Measurements from ENCODE around the gene PACSIN3.
A peak's percentile ranks its signal among the peaks of the same experiment; 100 is the strongest.

PACSIN3 gene

GRCh38 chr11:47186700-47187695 lies 764 bp upstream of the PACSIN3 start:
- peak; percentile 73 for DNase-seq
- Mint-ChIP-seq H3K27me3 (peaks cover 68% of the 10 kb centered on the region), H3K9me3 (no peaks in the 10 kb centered on the region), H3K36me3 (no peaks in the 10 kb centered on the region), H3K4me3 (peak overlapping the region; percentile 71), H3K4me1 (peaks cover 12% of the 10 kb centered on the region), H3K27ac (no peak overlapping the region)
- CTCF ChIA-PET = interaction anchor here (0.7 to 1.8 kb wide), 5 partner anchors 10 to 72 kb away, joined by 3 to 6 read pairs (median 3); partner anchors contain the start of gene ARFGAP2

GRCh38 chr11:47185305-47186075 lies 744 bp downstream of the PACSIN3 start:
- Mint-ChIP-seq H3K4me3 (peak overlapping the region; percentile 48), H3K4me1 (peaks cover 12% of the 10 kb centered on the region), H3K27me3 (peaks cover 59% of the 10 kb centered on the region), H3K27ac (no peak overlapping the region), H3K9me3 (no peaks in the 10 kb centered on the region), H3K36me3 (no peaks in the 10 kb centered on the region)
- peak; percentile 29 for DNase-seq
- CTCF ChIA-PET = interaction anchor here (1.7 kb wide), 1 partner anchor 74 kb away, joined by 5 read pairs; no protein-coding TSS in a partner anchor

- Mint-ChIP-seq H3K27me3 (peaks cover 59% of the 10 kb centered on the region), H3K36me3 (no peaks in the 10 kb centered on the region), H3K27ac (no peak overlapping the region), H3K4me1 (peaks cover 12% of the 10 kb centered on the region), H3K4me3 (no peak overlapping the region), H3K9me3 (no peaks in the 10 kb centered on the region)
- CTCF ChIA-PET = interaction anchor here (1.7 kb wide), 1 partner anchor 75 kb away, joined by 5 read pairs; no protein-coding TSS in a partner anchor
- DNase-seq = no peak
These were observed 1.4 kb downstream of the PACSIN3 start for GRCh38 chr11:47184711-47185304.

- H3K27ac Mint-ChIP-seq = no peak overlapping the region
- peaks cover 53% of the 10 kb centered on the region for H3K27me3 Mint-ChIP-seq
- no peak for DNase-seq
- no peak overlapping the region for H3K4me3 Mint-ChIP-seq
- CTCF ChIA-PET = interaction anchor here (0.8 to 1.7 kb wide), 2 partner anchors 74 to 76 kb away, joined by 3 to 5 read pairs; partner anchors contain the start of gene NR1H3
- H3K9me3 Mint-ChIP-seq = no peaks in the 10 kb centered on the region
- H3K36me3 Mint-ChIP-seq = no peaks in the 10 kb centered on the region
- H3K4me1 Mint-ChIP-seq = peaks cover 16% of the 10 kb centered on the region
These were observed 2.3 kb downstream of the PACSIN3 start for GRCh38 chr11:47183969-47184368.

- CTCF ChIA-PET = interaction anchor here (0.8 kb wide), 1 partner anchor 75 kb away, joined by 3 read pairs; the partner anchor contains the start of gene NR1H3
- no peak for DNase-seq
- Mint-ChIP-seq H3K9me3 (no peaks in the 10 kb centered on the region), H3K27ac (no peak overlapping the region), H3K27me3 (peaks cover 45% of the 10 kb centered on the region), H3K4me1 (peaks cover 16% of the 10 kb centered on the region), H3K4me3 (no peak overlapping the region), H3K36me3 (no peaks in the 10 kb centered on the region)
These were observed 3.0 kb downstream of the PACSIN3 start for GRCh38 chr11:47183031-47183856.

GRCh38 chr11:47182380-47182779 lies 3.9 kb downstream of the PACSIN3 start:
- CTCF ChIA-PET = interaction anchor here (0.6 kb wide), 1 partner anchor 77 kb away, joined by 3 read pairs; no protein-coding TSS in a partner anchor
- Mint-ChIP-seq H3K4me3 (no peak overlapping the region), H3K27ac (no peak overlapping the region)

GRCh38 chr11:47181271-47181670 lies 5.0 kb downstream of the PACSIN3 start:
- peaks cover 19% of the 10 kb centered on the region for H3K4me1 Mint-ChIP-seq
- no peak overlapping the region for H3K4me3 Mint-ChIP-seq
- no peak overlapping the region for H3K27ac Mint-ChIP-seq
- DNase-seq = no peak
- peaks cover 2% of the 10 kb centered on the region for H3K36me3 Mint-ChIP-seq
- peaks cover 26% of the 10 kb centered on the region for H3K27me3 Mint-ChIP-seq
- CTCF ChIA-PET = interaction anchor here (0.9 to 1.4 kb wide), 4 partner anchors 34 to 78 kb away, joined by 3 to 4 read pairs (median 4); partner anchors contain the start of genes ACP2, DDB2 and NR1H3
- H3K9me3 Mint-ChIP-seq = no peaks in the 10 kb centered on the region

More at GRCh38 chr11:47182380-47182779, 3.9 kb downstream of the PACSIN3 start:
- H3K4me1 Mint-ChIP-seq = peaks cover 20% of the 10 kb centered on the region
- DNase-seq = no peak
- no peaks in the 10 kb centered on the region for H3K9me3 Mint-ChIP-seq
- peaks cover 37% of the 10 kb centered on the region for H3K27me3 Mint-ChIP-seq
- no peaks in the 10 kb centered on the region for H3K36me3 Mint-ChIP-seq

GRCh38 chr11:47180006-47180787 lies 6.0 kb downstream of the PACSIN3 start:
- Mint-ChIP-seq H3K9me3 (no peaks in the 10 kb centered on the region), H3K4me1 (peaks cover 28% of the 10 kb centered on the region), H3K27ac (no peak overlapping the region), H3K4me3 (no peak overlapping the region), H3K27me3 (peaks cover 20% of the 10 kb centered on the region), H3K36me3 (peaks cover 5% of the 10 kb centered on the region)
- CTCF ChIA-PET = interaction anchor here (0.9 to 3.4 kb wide), 13 partner anchors 13 to 275 kb away, joined by 3 to 32 read pairs (median 4); partner anchors contain the start of genes ACP2, DDB2 and NR1H3
- DNase-seq = no peak

- peaks cover 5% of the 10 kb centered on the region for H3K36me3 Mint-ChIP-seq
- CTCF ChIA-PET = interaction anchor here (1.0 to 3.4 kb wide), 12 partner anchors 14 to 275 kb away, joined by 3 to 32 read pairs (median 4); partner anchors contain the start of genes ACP2, DDB2 and NR1H3
- peaks cover 31% of the 10 kb centered on the region for H3K4me1 Mint-ChIP-seq
- peak overlapping the region; percentile 72 for H3K27ac Mint-ChIP-seq
- H3K9me3 Mint-ChIP-seq = no peaks in the 10 kb centered on the region
- peak; percentile 69 for DNase-seq
- H3K4me3 Mint-ChIP-seq = no peak overlapping the region
- H3K27me3 Mint-ChIP-seq = peaks cover 14% of the 10 kb centered on the region
These were observed 6.6 kb downstream of the PACSIN3 start for GRCh38 chr11:47179655-47179991.

- no peak overlapping the region for H3K4me3 Mint-ChIP-seq
- peak overlapping the region; percentile 72 for H3K27ac Mint-ChIP-seq
These were observed 7.2 kb downstream of the PACSIN3 start for GRCh38 chr11:47178737-47179654.

GRCh38 chr11:47178316-47178715 lies 7.9 kb downstream of the PACSIN3 start:
- Mint-ChIP-seq H3K27ac (peak overlapping the region; percentile 100), H3K4me1 (peaks cover 39% of the 10 kb centered on the region), H3K36me3 (peaks cover 10% of the 10 kb centered on the region), H3K4me3 (no peak overlapping the region), H3K27me3 (peaks cover under 1% of the 10 kb centered on the region), H3K9me3 (no peaks in the 10 kb centered on the region)
- CTCF ChIA-PET = interaction anchor here (0.6 to 3.4 kb wide), 18 partner anchors 36 to 444 kb away, joined by 3 to 32 read pairs (median 4); partner anchors contain the start of genes ACP2 and DDB2
- no peak for DNase-seq

More at GRCh38 chr11:47178737-47179654, 7.2 kb downstream of the PACSIN3 start:
- Mint-ChIP-seq H3K36me3 (peaks cover 5% of the 10 kb centered on the region), H3K27me3 (peaks cover 7% of the 10 kb centered on the region), H3K9me3 (no peaks in the 10 kb centered on the region), H3K4me1 (peaks cover 32% of the 10 kb centered on the region)
- no peak for DNase-seq
- CTCF ChIA-PET = interaction anchor here (0.6 to 3.4 kb wide), 24 partner anchors 14 to 487 kb away, joined by 3 to 32 read pairs (median 4); partner anchors contain the start of genes ACP2 and DDB2
